Measurements from ENCODE around the gene FOSL2.

The FOSL2 gene

DNA sequence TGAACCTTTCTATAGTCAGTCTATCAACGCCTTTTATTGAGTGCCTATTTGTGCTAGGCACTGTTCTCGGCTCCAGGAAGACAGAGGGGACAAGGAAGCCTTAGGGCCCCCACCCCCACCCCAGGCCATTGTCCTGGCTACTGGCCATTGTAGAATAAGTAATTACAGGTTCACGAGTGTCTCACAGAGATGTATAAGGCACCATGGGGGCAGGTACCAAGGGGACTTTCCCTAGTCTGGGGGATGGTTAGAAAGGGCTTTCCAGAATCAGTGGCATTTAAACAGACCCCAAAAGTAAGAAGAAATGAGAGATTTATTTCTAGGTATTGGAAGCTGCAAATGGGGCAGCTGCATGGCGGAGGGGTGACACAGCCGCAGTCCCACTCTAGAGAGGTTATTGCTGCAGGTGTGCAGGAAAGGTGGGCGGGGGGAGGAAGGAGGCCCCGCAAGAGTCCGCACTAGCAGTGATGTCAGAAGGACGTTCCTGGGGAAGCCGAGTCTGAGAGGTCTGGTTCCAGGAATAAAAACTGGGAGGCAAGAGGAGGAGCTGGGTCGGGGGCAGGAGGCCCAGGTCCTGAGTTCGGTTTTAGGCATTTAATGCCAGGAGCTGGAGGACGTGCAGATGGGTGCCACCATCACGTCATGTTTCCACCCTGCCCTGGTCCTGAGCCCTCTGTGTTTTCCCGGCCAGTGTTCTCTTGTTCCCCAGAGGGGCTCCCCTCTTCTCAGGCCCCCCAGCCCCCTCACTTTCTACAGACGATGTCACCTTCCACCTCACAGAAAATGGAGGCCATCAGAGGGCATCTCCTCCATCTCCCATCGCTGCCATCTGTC is 30.5 kb downstream of the FOSL2 start:
- Mint-ChIP-seq H3K36me3 (ENCODE audit: insufficient read depth) (peaks cover 33% of the 10 kb centered on the region), H3K27me3 (no peaks in the 10 kb centered on the region), H3K4me3 (peak overlapping the region; percentile 79 to 82), H3K9me3 (no peaks in the 10 kb centered on the region), H3K4me1 (ENCODE audit: low read depth in 2 of 2) (peaks cover 34 to 50% of the 10 kb centered on the region in 2 donors), H3K27ac (peak overlapping the region; percentile 95 to 99)
- DNase-seq = no peak
- ATAC-seq (replicated peaks) = no peak

DNA sequence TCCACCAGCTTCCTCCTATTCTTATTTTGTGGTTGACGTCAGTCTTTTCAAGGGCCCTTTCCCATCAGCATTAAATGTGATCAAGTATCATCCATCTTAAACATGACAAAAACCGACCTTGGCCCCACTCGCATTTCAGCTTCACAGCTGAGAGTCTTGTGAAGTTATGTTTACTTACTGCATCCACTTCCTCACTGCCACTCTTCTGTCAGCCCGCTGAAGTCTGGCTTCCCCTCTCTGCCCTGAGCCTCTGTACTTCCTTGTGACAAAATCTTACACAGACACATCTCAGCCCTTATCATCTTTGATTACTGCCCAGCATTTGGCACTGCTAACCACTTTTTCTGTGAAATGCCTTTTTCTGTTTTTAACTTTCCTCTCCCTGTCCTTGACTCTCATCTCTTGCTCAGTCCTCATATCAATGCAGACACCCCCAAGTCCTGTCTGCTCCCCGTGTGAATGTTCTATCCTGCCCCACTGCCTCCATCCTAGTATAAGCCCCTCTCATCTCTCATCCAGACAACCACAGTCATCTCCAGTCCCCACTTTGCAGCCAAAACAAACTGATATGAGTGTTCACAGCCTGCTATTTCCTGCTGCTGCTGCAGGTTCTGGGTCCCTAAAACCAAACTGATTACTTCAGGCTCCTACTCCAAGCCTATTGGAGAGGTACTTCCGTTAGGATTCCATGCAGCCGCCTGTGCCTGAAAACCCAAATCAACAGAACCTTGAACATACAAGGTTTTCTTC is 31.4 kb downstream of the FOSL2 start:
- Mint-ChIP-seq H3K36me3 (ENCODE audit: insufficient read depth) (peaks cover 24% of the 10 kb centered on the region), H3K27ac (peak overlapping the region; percentile 95 to 99), H3K9me3 (no peaks in the 10 kb centered on the region), H3K4me3 (peak overlapping the region; percentile 79 to 82), H3K27me3 (no peaks in the 10 kb centered on the region), H3K4me1 (ENCODE audit: low read depth in 2 of 2) (peaks cover 34 to 50% of the 10 kb centered on the region in 2 donors)
- peak; percentile 85 for ATAC-seq (replicated peaks)
- peak; percentile 45 to 57 (median 52) for DNase-seq

DNA sequence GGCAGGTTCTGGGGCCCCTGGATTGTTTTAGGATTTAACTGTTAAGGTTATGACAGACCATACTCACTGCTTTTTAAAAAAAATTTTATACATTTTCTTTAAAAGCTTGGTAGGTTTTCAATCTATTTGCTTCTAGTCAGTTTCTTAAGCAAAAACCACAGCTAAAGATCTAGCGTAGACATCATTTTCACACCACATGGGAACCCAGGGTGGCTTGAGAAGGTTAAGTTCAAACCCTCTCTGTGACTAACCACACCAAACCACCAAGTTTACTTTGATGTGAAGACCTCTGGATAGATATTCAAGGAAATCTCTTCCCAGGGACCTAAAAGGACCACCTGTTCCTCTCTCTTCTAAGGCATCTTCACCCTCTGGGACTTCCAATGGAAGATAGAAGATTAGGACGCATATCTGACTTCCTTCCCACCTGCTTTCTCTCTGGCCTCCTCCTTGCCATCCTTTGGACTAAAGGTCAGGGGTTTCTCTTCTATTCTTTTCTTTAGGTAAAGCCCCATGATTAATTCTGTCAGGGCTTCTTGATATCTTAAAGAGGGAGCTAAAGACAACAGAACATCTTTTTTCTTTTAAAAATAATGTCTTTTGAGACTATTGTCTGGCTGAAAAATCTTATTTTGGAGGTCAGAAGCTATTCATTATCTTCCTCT is 32.3 kb downstream of the FOSL2 start:
- Mint-ChIP-seq H3K4me1 (ENCODE audit: low read depth in 2 of 2) (peaks cover 38 to 54% of the 10 kb centered on the region in 2 donors), H3K27ac (peak overlapping the region; percentile 95 to 99), H3K4me3 (peak overlapping the region; percentile 79 to 82), H3K9me3 (no peaks in the 10 kb centered on the region), H3K27me3 (no peaks in the 10 kb centered on the region), H3K36me3 (ENCODE audit: insufficient read depth) (peaks cover 16% of the 10 kb centered on the region)
- DNase-seq (no peak), ATAC-seq (replicated peaks) (peak; percentile 60)

DNA sequence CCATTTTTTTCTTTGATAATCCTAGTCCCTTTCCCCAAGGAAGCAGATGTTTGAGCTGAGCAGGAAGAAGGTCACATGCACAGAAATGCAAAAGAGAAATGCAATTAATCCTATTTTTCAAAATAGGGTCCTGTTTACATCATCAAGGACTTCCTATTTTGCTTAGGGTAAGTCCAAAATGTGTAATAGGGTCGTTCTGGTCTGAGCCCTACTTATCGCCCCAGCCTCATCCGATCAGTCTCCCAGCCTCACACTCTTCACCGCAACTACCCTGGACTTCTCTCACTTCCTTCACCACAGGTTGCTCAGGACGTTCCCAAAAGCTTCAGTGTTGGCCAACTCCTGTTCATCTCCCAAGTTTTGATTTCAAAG is 32.8 kb downstream of the FOSL2 start:
- Mint-ChIP-seq H3K27ac (peak overlapping the region; percentile 95 to 99), H3K27me3 (no peaks in the 10 kb centered on the region), H3K9me3 (no peaks in the 10 kb centered on the region), H3K4me1 (ENCODE audit: low read depth in 2 of 2) (peaks cover 43 to 55% of the 10 kb centered on the region in 2 donors), H3K4me3 (peak overlapping the region; percentile 79 to 82), H3K36me3 (ENCODE audit: insufficient read depth) (peaks cover 11% of the 10 kb centered on the region)
- ATAC-seq (replicated peaks) (no peak), DNase-seq (no peak)

DNA sequence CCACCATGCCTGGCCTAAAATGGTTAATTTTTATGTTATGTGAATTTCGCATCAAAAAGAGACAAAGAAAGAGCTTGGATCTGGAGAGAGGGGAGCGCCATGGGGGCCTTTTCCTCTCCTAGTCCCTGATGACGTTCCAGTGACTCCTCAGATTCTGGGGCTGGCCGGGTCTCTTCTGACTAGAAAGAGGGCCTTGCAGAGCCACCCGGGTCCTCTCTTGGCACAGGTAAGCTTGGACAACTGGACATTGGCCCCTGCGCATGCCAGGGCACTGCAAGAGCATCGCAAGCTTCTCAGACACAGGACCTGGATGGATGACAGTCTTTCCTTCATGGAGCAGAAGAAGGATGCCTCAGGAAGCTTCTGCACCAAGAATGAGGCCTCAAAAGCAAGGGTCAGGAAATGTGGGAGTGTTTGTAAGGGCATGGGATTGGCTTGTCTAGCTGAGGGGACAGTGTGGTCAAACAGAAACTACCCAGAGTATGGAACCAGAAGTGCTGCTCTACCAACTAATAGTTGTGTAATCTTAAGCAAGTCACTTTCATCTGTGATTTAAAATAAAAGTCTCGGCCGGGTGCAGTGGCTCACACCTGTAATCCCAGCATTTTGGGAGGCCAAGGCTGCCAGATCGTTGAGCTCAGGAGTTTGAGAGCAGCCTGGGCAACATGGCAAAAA is 35.2 kb downstream of the FOSL2 start:
- peaks cover 5% of the 10 kb centered on the region for H3K36me3 Mint-ChIP-seq (ENCODE audit: insufficient read depth)
- H3K4me1 Mint-ChIP-seq (ENCODE audit: low read depth in 2 of 2) = peaks cover 55 to 57% of the 10 kb centered on the region in 2 donors
- H3K4me3 Mint-ChIP-seq = no peak overlapping the region
- DNase-seq (no peak), ATAC-seq (replicated peaks) (no peak)
- no peaks in the 10 kb centered on the region for H3K27me3 Mint-ChIP-seq
- H3K27ac Mint-ChIP-seq = no peak overlapping the region
- peaks cover 0 to under 1% of the 10 kb centered on the region in 2 donors for H3K9me3 Mint-ChIP-seq

DNA sequence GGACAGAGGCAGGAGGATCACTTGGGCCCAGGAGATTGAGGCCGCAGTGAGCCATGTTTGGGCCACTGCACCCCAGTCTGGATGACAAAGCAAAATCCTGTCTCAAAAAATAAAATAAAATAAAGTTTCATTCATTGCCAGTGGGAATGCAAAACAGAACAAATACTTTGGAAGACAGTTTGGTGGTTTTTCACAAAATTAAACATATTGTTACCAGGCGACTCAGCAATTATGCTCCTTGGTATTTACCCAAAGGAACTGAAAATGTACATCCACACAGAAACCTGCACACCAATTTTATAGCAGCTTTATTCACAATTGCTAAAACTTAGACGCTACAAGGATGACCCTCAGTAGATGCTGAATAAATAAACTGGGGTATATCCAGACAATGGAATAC is 35.8 kb downstream of the FOSL2 start:
- Mint-ChIP-seq H3K4me1 (ENCODE audit: low read depth in 2 of 2) (peaks cover 50 to 53% of the 10 kb centered on the region in 2 donors), H3K4me3 (no peak overlapping the region)

DNA sequence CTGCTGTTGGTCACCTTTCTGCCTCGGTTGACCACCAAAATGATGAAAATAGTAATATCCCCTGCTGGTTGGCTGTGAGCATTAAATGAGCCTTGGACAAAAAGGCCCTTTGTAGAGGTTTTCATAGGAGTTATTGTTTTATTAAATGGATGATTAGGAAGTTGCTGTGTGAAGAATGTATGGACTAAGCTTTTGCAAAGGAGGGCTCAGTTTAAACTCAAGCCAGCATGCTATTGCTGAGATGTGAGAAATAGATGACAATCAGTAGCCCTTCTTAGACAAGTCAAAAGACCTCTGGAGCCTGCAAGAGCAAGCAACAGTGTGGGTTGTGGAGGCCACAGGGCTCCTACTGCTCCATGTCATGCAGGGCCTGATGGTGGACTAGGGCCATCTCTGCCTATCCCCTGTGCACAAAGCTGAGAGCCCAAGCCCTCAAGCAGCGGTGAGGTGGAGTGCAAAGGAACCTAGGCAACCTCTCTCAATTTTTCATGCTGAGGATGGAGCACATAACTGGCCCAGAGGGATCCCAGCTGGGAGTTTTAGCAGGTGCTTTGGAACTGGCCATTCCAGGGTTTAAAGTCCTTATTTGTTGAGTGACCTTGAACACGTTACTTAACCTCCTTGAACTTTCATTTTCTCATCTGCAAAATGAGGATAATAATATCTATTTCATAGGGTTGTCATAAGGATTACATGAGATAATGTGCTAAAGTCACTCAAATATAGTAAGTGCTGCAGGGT is 37.1 kb downstream of the FOSL2 start:
- ATAC-seq (replicated peaks) = no peak
- Mint-ChIP-seq H3K4me3 (peak overlapping the region in 1 of 2 donors; percentile 76), H3K27me3 (no peaks in the 10 kb centered on the region), H3K36me3 (ENCODE audit: insufficient read depth) (peaks cover 3% of the 10 kb centered on the region), H3K4me1 (ENCODE audit: low read depth in 2 of 2) (peaks cover 50 to 51% of the 10 kb centered on the region in 2 donors), H3K27ac (peak overlapping the region in 1 of 2 donors; percentile 93), H3K9me3 (peaks cover 0 to 1% of the 10 kb centered on the region in 2 donors)
- no peak for DNase-seq

More for the DNA sequence above, 35.8 kb downstream of the FOSL2 start:
- Mint-ChIP-seq H3K27ac (no peak overlapping the region), H3K36me3 (ENCODE audit: insufficient read depth) (peaks cover 5% of the 10 kb centered on the region), H3K27me3 (no peaks in the 10 kb centered on the region), H3K9me3 (peaks cover 0 to 1% of the 10 kb centered on the region in 2 donors)
- DNase-seq = no peak
- no peak for ATAC-seq (replicated peaks)

DNA sequence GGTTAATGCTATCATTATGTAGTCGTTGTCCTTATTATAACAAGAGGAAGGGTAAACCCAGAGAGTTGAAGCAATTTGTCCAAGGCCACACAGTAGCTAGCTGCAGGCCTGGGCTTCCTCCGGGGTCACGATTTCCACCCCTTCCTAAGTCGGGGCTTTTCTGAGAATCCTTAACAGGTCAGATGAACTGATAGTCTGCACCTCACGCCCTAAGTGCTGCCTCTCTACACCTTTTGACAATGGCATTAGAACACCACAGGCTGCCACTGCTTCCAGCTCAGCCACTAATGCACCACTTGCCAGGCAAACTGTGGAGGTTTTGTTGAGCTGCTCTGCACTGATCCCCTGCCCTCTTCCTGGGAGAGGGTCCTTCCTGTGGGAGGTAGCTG is 37.7 kb downstream of the FOSL2 start:
- Mint-ChIP-seq H3K9me3 (peaks cover 0 to 1% of the 10 kb centered on the region in 2 donors), H3K27me3 (no peaks in the 10 kb centered on the region), H3K4me1 (ENCODE audit: low read depth in 2 of 2) (peaks cover 48 to 53% of the 10 kb centered on the region in 2 donors), H3K36me3 (ENCODE audit: insufficient read depth) (peaks cover 3% of the 10 kb centered on the region), H3K4me3 (peak overlapping the region in 1 of 2 donors; percentile 76), H3K27ac (peak overlapping the region; percentile 68 to 93)
- ATAC-seq (replicated peaks) (peak; percentile 67), DNase-seq (no peak)

DNA sequence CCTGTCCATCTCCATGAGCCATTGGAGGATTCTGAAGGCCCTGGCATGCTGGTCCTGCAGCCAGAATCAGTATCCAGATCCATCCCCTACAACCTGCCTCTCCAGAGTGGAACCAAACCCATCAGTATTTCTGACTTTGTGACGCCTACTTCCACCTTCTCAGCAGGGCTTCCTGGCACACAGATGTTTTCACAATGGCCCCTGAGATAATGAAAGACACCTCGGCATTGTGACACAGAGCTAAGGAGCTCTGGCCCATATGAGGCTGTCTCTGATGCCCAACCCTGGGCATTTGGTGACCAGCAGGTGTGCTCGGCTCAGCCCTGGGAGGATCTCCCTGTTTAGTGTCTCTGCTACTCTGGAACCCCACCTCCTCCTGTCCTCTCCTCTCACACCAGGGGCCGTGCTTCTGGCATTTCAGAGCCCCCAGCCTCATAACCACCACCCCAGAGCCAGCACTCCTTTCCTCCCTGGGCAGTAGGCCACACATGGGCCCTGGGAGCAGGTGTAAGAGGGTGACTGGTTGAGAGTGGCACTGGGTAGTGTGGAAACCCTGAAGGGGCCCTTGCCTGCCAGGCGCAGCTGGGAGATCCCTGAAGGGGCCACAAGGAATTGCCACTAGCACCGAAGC is 38.2 kb downstream of the FOSL2 start:
- Mint-ChIP-seq H3K27ac (peak overlapping the region; percentile 68 to 93), H3K4me3 (peak overlapping the region in 1 of 2 donors; percentile 76), H3K4me1 (ENCODE audit: low read depth in 2 of 2) (peaks cover 44 to 54% of the 10 kb centered on the region in 2 donors)

DNA sequence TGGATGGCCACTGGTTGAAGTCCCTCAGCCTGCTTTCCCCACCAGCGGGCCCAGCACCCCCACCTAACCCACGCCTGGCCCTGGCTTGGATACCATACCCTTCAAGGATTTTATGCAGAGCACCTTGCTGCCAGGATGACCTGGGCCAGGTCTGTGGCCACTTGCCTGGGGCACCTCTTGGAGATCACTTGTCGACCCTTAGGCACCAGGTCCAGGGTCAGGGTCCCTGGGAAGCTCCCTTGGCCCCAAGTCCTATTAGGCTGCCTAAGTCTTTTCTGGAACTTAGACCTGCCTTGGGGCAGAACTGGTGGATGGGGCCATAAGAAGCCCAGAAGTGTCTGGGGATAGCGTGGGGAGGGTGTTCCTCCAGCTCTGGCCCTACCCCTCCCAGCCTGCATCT is 39.1 kb downstream of the FOSL2 start:
- peak overlapping the region in 1 of 2 donors; percentile 93 for H3K27ac Mint-ChIP-seq
- H3K27me3 Mint-ChIP-seq = no peaks in the 10 kb centered on the region
- peaks cover 0 to 1% of the 10 kb centered on the region in 2 donors for H3K9me3 Mint-ChIP-seq
- peak overlapping the region in 1 of 2 donors; percentile 76 for H3K4me3 Mint-ChIP-seq
- H3K4me1 Mint-ChIP-seq (ENCODE audit: low read depth in 2 of 2) = peaks cover 42 to 50% of the 10 kb centered on the region in 2 donors
- DNase-seq (no peak), ATAC-seq (replicated peaks) (no peak)
- H3K36me3 Mint-ChIP-seq (ENCODE audit: insufficient read depth) = peaks cover 3% of the 10 kb centered on the region

More for the DNA sequence above, 38.2 kb downstream of the FOSL2 start:
- Mint-ChIP-seq H3K9me3 (peaks cover 0 to 1% of the 10 kb centered on the region in 2 donors), H3K36me3 (ENCODE audit: insufficient read depth) (peaks cover 3% of the 10 kb centered on the region), H3K27me3 (no peaks in the 10 kb centered on the region)
- DNase-seq = no peak
- peak; percentile 55 for ATAC-seq (replicated peaks)

DNA sequence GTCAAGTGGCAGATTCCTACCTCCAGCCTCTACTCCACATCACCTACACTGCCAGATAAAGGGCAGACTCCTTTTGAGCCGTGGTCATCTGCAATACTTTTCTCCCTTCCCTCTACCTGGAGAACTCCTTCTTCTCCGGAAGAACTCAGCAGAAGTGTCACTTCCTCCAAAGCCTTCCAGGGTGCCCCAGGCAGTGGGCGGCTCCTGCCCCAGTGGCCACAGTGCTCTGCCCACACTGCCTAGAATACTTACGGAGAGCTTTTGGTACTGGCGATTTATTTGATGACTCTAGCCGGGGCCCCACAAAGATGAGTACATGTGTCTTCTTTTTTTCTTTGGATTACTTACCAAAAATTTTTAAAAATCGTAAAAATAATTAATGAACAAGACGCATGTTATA is 39.7 kb downstream of the FOSL2 start:
- no peaks in the 10 kb centered on the region for H3K27me3 Mint-ChIP-seq
- peaks cover 42 to 50% of the 10 kb centered on the region in 2 donors for H3K4me1 Mint-ChIP-seq (ENCODE audit: low read depth in 2 of 2)
- DNase-seq (no peak), ATAC-seq (replicated peaks) (no peak)
- H3K27ac Mint-ChIP-seq = no peak overlapping the region
- H3K36me3 Mint-ChIP-seq (ENCODE audit: insufficient read depth) = peaks cover 3% of the 10 kb centered on the region
- peaks cover 0 to 1% of the 10 kb centered on the region in 2 donors for H3K9me3 Mint-ChIP-seq
- peak overlapping the region in 1 of 2 donors; percentile 12 for H3K4me3 Mint-ChIP-seq

DNA sequence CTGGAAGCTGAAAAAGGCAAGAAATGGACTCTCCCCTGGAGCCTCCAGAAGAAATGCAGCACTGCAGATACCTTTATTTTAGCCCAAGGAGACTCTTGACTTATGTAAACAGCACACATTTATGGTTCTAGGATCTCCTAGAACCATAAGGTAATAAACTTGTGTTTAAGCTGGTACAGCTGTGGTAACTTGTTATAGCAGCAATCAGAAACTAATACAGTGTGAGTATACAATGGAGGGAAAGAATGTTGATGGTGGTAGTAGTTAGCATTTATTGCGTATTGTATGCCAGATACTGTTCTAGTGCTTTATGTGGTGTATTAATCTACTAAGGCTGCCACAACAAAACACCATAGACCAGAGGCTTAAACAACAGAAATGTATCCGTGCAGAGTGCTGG is 40.6 kb downstream of the FOSL2 start:
- peaks cover 42 to 50% of the 10 kb centered on the region in 2 donors for H3K4me1 Mint-ChIP-seq (ENCODE audit: low read depth in 2 of 2)
- DNase-seq (no peak), ATAC-seq (replicated peaks) (no peak)
- no peaks in the 10 kb centered on the region for H3K27me3 Mint-ChIP-seq
- H3K27ac Mint-ChIP-seq = peak overlapping the region in 1 of 2 donors; percentile 5
- H3K4me3 Mint-ChIP-seq = no peak overlapping the region
- peaks cover 3% of the 10 kb centered on the region for H3K36me3 Mint-ChIP-seq (ENCODE audit: insufficient read depth)
- peaks cover 0 to 1% of the 10 kb centered on the region in 2 donors for H3K9me3 Mint-ChIP-seq

All from effector memory CD8-positive, alpha-beta T cell (primary cell).